ENCODE results near the gene FFAR1. TPM values are rescaled to one million over a fixed set of nuclear protein-coding genes. Genes with fewer than 3 reads are reported as not detected.

Gene FFAR1
- total and polyA plus RNA-seq, 2 donors (not counting 1 experiment from before 2014, with no cell fraction given) = 3.0 to 17.9 TPM

- H2AFZ ChIP-seq (ENCODE audit: insufficient read depth, low read depth, low read length, poor library complexity, severe bottlenecking) = no peak overlapping the region
- peaks cover 0 to 3% (median 0%) of the 10 kb centered on the region in 4 experiments for H3K27me3 ChIP-seq (replicated peaks in 1 of 4; ENCODE audit: control extremely low read depth in 1 of 4, control insufficient read depth in 3 of 4, insufficient read depth in 4 of 4, low read length in 3 of 4)
- H3K9ac ChIP-seq (ENCODE audit: low read length) = no peak overlapping the region
- H3K4me2 ChIP-seq (replicated peaks; ENCODE audit: low read depth, low read length, poor library complexity, severe bottlenecking) = no peak overlapping the region
- TF ChIP-seq EZH2 (IDR thresholded peaks at IDR 0.05; ENCODE audit: borderline replicate concordance, insufficient read depth, low read depth, low read length, poor library complexity, severe bottlenecking) (no peak), CTCF (IDR thresholded peaks at IDR 0.05) (no peak)
- DNase-seq (no peak), ATAC-seq (ENCODE audit: low read depth) (no peak)
- H3K9me3 ChIP-seq (ENCODE audit: control extremely low read depth in 1 of 3, control insufficient read depth in 2 of 3, insufficient read depth in 1 of 3, low read length in 2 of 3) = peaks cover 0 to 5% (median 1%) of the 10 kb centered on the region in 3 donors
- ChIA-PET POLR2A (no interaction called here), CTCF (no interaction called here)
- no peaks in the 10 kb centered on the region for H3K4me1 ChIP-seq (ENCODE audit: control insufficient read depth in 2 of 2, insufficient read depth in 2 of 2, low read length in 2 of 2)
- Mint-ChIP-seq H3K4me3 (no peak overlapping the region), H3K9me3 (ENCODE audit: insufficient read depth) (no peaks in the 10 kb centered on the region), H3K27me3 (no peaks in the 10 kb centered on the region), H3K4me1 (no peaks in the 10 kb centered on the region), H3K27ac (no peak overlapping the region)
- H3K4me3 ChIP-seq (ENCODE audit: control extremely low read depth in 1 of 5, extremely low read depth in 1 of 5, insufficient read depth in 1 of 5, low read depth in 2 of 5, low read length in 4 of 5) = no peak overlapping the region
- H3K36me3 ChIP-seq (replicated peaks in 1 of 2; ENCODE audit: control extremely low read depth in 1 of 2, control insufficient read depth in 1 of 2, extremely low read depth in 1 of 2, insufficient read depth in 2 of 2, low read length in 1 of 2) = no peaks in the 10 kb centered on the region
- no peaks in the 10 kb centered on the region for H3K79me2 ChIP-seq (ENCODE audit: control insufficient read depth, insufficient read depth, low read length)
- no peak overlapping the region for H3K27ac ChIP-seq (ENCODE audit: low read length in 2 of 2)
- intact Hi-C loops (cut with micrococcal nuclease) = no loop called here
- no peaks in the 10 kb centered on the region for H4K20me1 ChIP-seq (ENCODE audit: control insufficient read depth, insufficient read depth, low read length, poor library complexity, severe bottlenecking)
Measured at GRCh38 chr19:35369522-35369921, 21.8 kb downstream of the FFAR1 start.

DNA sequence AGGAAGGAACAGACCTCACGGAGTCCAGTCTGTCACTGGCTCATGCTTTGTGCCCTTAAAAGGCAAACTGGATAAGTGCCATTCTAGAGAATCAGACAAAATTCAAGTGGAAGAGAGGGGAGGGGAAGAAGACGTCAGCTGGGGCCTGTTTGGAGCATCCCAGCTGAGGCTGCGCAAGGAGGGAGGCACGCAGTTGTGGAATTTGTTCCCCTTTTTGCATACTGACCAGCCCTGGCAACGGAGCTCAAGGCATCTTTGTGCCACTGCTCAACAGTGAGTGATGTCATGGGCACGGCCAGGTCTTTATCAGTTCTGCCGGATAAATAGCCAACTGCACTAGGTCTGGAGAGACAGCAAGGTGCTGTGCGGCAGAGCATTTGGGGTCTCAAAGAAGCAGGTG lies 23.0 kb downstream of the FFAR1 start, which contains the start of gene GPR42:
Gene GPR42, plus strand, starts transcription at position 347 of the 400 bp plus-strand sequence. CDS start 292 bp downstream, outside the sequence.
- no peaks in the 10 kb centered on the region for H4K20me1 ChIP-seq (ENCODE audit: control insufficient read depth, insufficient read depth, low read length, poor library complexity, severe bottlenecking)
- no peaks in the 10 kb centered on the region for H3K27me3 ChIP-seq (replicated peaks in 1 of 4; ENCODE audit: control extremely low read depth in 1 of 4, control insufficient read depth in 3 of 4, insufficient read depth in 4 of 4, low read length in 3 of 4)
- Mint-ChIP-seq H3K4me3 (no peak within 1 kb of the TSS), H3K9me3 (ENCODE audit: insufficient read depth) (no peaks in the 10 kb centered on the region), H3K27ac (no peak within 1 kb of the TSS), H3K4me1 (peaks cover 4% of the 10 kb centered on the region), H3K27me3 (no peaks in the 10 kb centered on the region)
- H3K4me2 ChIP-seq (replicated peaks; ENCODE audit: low read depth, low read length, poor library complexity, severe bottlenecking) = no peak within 1 kb of the TSS
- peaks cover 0 to 3% of the 10 kb centered on the region in 2 donors for H3K4me1 ChIP-seq (ENCODE audit: control insufficient read depth in 2 of 2, insufficient read depth in 2 of 2, low read length in 2 of 2)
- no peak within 1 kb of the TSS for H2AFZ ChIP-seq (ENCODE audit: insufficient read depth, low read depth, low read length, poor library complexity, severe bottlenecking)
- H3K9me3 ChIP-seq (ENCODE audit: control extremely low read depth in 1 of 3, control insufficient read depth in 2 of 3, insufficient read depth in 1 of 3, low read length in 2 of 3) = peaks cover 0 to 5% (median 1%) of the 10 kb centered on the region in 3 donors
- DNase-seq = no peak
- 96% methylated on average over 3 of the region's 8 CpGs for WGBS (ENCODE audit: insufficient coverage)
- H3K36me3 ChIP-seq (replicated peaks in 1 of 2; ENCODE audit: control extremely low read depth in 1 of 2, control insufficient read depth in 1 of 2, extremely low read depth in 1 of 2, insufficient read depth in 2 of 2, low read length in 1 of 2) = no peaks in the 10 kb centered on the region
- no peak for ATAC-seq (ENCODE audit: low read depth)
- no peak within 1 kb of the TSS for H3K4me3 ChIP-seq (ENCODE audit: control extremely low read depth in 1 of 5, extremely low read depth in 1 of 5, insufficient read depth in 1 of 5, low read depth in 2 of 5, low read length in 4 of 5)
- H3K9ac ChIP-seq (ENCODE audit: low read length) = no peak within 1 kb of the TSS
- ChIA-PET POLR2A (no interaction called here), CTCF (no interaction called here)
- intact Hi-C loops (cut with micrococcal nuclease) = no loop called here
- no peaks in the 10 kb centered on the region for H3K79me2 ChIP-seq (ENCODE audit: control insufficient read depth, insufficient read depth, low read length)
- no peak within 1 kb of the TSS for H3K27ac ChIP-seq (ENCODE audit: low read length in 2 of 2)
- TF ChIP-seq CTCF (IDR thresholded peaks at IDR 0.05) = no peak
- TF ChIP-seq EZH2 (IDR thresholded peaks at IDR 0.05; ENCODE audit: borderline replicate concordance, insufficient read depth, low read depth, low read length, poor library complexity, severe bottlenecking) = no peak
